GM19372 (cell line): ENCODE results near the gene NSUN2.
"Not testable (repeated sequence)": the region's sequence is repeated elsewhere in the genome, so short reads cannot be mapped to it uniquely, and the experiment has no call there.

Experiments used
- ATAC-seq: cut with Tn5 transposase; IDR thresholded peaks from one replicate; pipeline ENCODE4 v1.9.1; 2021; ENCODE audit warnings: mild to moderate bottlenecking, low read depth, moderate library complexity; ENCODE audit not compliant: unreplicated experiment

The NSUN2 gene

GRCh38 chr5:6645571-6646362, 12.9 kb upstream of the NSUN2 start:
- not testable (repeated sequence) for ATAC-seq

- ATAC-seq, result no peak
Measured at GRCh38 chr5:6644794-6645241, 12.0 kb upstream of the NSUN2 start.

DNA sequence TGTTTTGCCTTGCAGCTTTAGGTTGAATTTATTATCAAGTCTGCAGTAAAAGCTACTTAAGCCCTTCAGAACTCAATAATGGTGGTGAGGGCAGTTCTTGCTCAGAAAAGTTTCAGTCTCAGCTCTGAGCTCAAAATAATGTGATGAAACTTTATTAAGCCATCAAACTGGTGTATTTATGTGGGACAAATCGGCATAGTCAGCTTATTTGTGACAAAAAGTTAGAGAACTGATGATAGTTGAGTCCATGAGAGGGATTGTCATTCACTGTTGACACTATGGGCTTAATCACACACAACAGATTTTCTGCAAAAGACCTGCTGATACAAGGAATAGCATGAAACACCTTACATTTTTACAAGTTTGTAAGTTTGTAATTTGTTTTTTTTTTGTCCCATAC, 9.8 kb upstream of the NSUN2 start:
- ATAC-seq, result no peak

GRCh38 chr5:6638236-6638635, 5.4 kb upstream of the NSUN2 start:
- ATAC-seq, result no peak

DNA sequence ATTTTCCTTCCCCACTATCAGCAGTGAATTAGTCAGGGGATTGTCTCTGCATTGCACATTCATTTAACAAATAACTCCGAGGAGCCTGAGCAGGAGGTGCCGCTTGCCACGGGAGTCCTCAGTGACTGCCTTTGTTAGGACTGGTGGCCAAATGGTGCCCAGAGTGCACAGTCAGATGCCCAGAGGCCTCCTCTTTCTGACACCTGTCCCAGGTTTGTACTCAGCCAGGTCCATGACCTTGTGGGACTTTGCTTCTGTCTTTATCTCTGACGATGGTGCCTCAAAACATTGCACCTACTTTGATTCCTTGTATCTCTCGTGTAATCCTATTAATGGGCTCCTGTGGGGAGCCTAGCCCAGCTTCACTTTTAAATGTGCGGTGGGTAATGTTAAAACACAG, 4.7 kb upstream of the NSUN2 start:
- ATAC-seq, result no peak

DNA sequence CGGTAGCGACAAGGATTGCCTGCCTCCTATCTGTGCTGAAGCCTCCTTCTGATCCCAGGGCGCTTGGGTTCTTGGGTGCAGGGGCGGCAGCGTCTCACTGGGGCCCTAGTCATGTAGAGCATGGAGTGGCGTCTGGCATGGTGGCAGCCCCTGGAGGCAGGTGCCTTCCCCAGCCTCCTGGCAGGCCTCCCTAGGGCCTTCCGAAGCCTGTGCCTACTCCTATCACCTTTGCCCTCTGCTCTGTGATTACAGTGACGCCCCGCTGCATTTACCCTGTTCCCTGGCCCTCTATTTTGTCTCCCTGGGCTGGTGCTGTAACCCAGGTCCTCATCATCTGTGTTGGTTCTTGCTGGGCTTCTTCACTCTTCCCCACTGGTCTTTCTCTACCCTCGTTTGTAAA, 4.2 kb upstream of the NSUN2 start:
- no peak for ATAC-seq

- ATAC-seq, result no peak
Measured at GRCh38 chr5:6636293-6636692, 3.4 kb upstream of the NSUN2 start.

GRCh38 chr5:6634788-6635430, 2.1 kb upstream of the NSUN2 start:
- no peak for ATAC-seq

GRCh38 chr5:6634306-6634705, 1.5 kb upstream of the NSUN2 start:
- no peak for ATAC-seq

GRCh38 chr5:6633469-6634245, 813 bp upstream of the NSUN2 start:
- ATAC-seq, result peak; percentile 46

DNA sequence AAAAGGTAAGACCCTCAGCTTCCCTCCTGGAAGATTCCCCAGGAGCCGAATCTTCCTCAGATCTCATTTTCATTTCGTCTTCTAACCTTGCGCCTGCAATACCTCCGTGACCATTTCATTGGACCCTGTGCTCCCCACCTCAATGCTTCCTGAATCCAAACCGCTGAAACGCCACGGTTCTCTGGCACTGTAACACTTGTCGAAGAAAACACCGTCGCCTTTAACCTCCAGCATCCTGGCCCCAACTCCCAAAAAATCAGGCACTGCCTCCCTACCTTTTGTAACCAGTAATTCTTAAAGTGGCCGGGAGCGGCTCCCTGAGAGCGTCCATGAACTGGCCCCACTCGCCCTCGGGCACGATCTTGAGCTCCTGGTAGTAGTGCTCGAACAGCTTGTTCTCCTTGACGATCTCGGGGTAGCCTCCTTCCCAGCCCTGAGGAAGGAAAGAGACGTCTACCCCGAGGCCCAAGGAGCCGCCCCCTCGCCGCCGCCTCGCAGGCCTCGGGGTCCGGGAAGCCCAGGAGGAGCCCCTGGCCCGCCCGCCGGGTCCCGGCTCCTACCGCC, 438 bp downstream of the NSUN2 start:
- peak; percentile 24 for ATAC-seq

GRCh38 chr5:6631441-6631840, 1.4 kb downstream of the NSUN2 start:
- no peak for ATAC-seq

DNA sequence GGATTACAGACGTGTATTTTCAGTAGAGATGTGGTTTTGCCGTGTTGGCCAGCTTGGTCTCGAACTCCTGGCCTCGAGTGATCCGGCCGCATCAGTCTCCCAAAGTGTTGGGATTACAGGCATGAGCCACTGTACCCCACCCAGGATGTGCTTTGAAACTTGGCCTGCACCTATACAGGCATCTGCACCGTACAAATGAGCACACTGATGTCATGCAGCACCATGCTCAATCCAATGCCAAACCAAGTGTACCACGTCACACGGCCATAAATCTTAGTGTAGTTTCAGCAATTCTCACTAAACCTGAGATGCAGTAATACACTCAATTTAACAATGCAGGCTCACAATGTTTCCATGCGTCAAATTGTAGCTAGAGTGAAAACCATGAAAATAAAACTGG, 6.3 kb downstream of the NSUN2 start:
- no peak for ATAC-seq

GRCh38 chr5:6623941-6624340, 8.9 kb downstream of the NSUN2 start:
- no peak for ATAC-seq

DNA sequence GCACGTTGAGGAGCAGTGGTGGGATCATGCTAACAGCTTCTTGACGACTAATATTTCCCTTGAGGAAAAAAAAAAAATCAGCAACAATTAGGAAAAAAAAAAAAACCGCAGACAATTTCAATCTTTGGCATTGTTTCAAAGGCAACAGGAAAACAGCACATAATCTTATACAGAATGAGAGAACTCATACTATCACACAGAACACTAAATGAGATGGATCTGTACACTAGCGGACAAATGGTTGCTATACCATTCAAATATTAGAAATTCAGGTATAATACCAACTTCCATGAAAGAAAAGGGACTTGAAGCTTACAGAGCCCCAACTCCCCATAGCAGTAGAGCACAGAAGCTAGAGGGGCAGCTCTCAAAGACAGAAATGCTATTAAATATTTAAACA, 9.6 kb downstream of the NSUN2 start:
- ATAC-seq, result no peak

- no peak for ATAC-seq
Measured at GRCh38 chr5:6616632-6617031, 16.2 kb downstream of the NSUN2 start.

GRCh38 chr5:6615034-6615815, 17.6 kb downstream of the NSUN2 start:
- no peak for ATAC-seq

DNA sequence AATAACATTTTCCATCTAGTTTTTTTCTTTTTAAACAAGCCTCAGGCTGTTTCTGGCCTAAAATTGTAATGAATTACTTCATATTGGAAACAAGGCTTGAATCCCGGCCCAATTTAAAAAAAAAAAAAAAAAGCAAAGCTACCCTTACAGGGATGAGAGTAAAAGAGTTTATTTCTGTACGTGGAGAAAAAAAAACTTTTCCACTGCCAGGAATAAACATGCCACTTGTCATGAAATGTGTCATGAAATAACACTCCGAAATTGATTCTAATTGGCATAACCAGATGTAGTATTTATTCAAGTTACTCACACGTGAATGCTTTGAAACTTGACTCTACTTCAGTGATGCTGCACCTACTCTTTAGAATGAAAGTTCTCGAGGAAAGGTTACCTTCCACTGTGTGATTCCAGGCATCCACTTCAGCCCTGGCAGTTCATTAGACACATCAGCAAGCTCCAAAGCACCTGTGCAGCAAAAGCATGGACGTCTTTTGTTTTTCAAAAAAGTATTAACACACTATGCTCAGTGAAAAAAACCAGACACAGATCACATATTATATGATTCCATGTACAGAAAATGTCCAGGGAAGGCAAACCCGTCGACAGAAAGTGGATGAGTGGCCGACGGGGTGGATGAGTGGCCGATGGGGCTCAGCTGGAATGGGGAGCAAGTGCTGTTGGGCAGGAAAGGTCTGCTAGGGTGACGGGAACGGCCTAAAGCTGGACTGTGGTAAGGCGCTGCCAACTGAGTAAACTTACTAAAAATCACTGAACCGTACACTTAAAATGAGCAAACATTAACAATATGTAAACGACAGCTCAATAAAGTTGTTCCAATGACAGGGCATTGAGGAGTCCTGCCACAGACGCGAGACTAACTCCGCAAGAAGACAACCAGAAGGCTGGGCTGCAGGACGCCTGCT, 21.2 kb downstream of the NSUN2 start:
- no peak for ATAC-seq

DNA sequence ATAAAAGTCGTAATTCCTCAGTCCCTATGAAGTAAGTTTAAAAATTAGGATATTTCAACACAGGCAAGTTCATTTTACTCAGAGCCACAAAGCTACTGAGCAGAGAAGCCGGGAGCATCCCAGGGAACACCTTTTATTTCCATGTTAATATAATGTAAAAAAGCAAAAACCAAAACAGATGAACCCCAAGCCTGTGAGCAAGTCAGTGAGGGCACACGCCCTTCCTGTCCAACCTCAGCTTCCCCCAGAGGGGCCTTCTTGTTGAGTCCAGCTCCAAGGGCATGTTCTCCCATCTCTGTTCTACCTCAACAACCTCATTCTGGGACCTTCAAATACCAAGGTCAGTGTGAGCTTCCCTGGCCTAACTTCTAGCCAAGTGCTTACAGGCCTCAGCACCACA, 24.8 kb downstream of the NSUN2 start:
- ATAC-seq, result no peak
